ENCODE results near the gene IFT80. TPM values are rescaled to one million over a fixed set of nuclear protein-coding genes. Genes with fewer than 3 reads are reported as not detected.

The IFT80 gene
- polyA plus RNA-seq, 1 donor, result 23.0 TPM

Other genes with a start within 250 kb of the IFT80 start
- not detected for gene C3orf80, start 173.8 kb downstream of the IFT80 start, polyA plus RNA-seq (ENCODE audit: insufficient read length)
- 49.5 TPM for gene SMC4, start 425 bp upstream of the IFT80 start, polyA plus RNA-seq (ENCODE audit: insufficient read length)
- 8.3 TPM for gene TRIM59, start 50.6 kb upstream of the IFT80 start, polyA plus RNA-seq (ENCODE audit: insufficient read length)
- gene KPNA4, start 166.3 kb upstream of the IFT80 start, polyA plus RNA-seq (ENCODE audit: insufficient read length), result 74.9 TPM